Effector CD4-positive, alpha-beta T cell (primary cell): ENCODE results near the gene CLPSL1.

Source experiments
- DNase-seq: peaks from one replicate; pipeline ENCODE4 v3.0.0-alpha.2; 2020

CLPSL1 gene

GRCh38 chr6:35797837-35798526 is 17.2 kb downstream of the CLPSL1 start:
- DNase-seq, result no peak

DNA sequence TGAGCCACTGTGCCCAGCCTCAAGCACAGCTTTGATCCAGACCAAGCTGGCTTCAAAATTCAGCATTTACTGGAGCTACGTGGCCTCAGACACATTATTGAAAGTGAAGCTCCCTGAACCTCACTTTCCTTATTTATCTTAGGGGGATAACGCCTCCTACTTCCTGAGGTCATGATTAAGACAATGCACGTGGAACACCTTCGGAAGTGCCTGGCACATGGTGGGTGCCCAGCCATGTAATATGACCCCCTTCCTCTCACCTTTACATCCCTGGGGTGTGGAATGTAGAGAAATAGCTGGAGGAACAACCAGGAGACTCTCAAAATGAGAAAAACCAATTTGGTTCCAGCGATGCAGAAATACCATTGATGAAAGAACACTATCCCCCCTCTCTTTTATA is 17.9 kb downstream of the CLPSL1 start:
- no peak for DNase-seq

GRCh38 chr6:35801148-35801547 is 20.3 kb downstream of the CLPSL1 start:
- DNase-seq, result no peak

DNA sequence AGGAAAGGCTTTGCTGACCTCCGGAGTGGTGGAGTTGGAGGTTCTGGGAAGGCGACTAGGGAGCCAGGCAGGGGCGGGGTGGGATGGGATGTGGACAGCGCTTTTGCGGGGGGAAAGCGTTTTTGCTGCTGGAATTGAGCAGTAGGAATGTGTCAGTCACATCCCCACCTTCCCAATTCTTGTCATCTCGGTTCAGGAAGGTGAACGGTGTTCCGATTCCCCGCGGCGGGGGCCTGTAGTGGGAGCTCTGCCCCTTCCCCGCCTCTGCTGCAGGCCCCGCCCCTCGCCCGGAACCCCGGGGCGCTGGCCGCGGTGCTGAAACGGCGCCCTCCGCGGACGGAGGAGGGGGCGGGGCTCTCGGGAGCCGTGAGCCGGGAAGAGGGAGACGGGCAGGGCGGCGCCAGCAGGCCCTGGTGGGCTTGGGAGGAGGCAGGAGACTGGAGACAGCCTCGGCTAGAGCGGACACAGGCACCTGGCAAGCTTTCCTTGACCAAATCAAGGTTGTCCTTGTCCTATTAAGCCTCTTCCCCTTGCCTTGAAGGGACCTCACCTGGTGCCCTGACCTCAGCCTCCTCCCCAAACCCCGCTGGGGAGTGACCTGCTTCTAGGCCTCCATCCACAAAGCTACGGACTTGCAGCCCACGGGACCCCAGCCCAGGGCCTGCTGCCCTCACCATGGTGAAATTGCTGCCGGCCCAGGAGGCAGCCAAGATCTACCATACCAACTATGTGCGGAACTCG is 24.3 kb downstream of the CLPSL1 start, which contains the start of gene LHFPL5:
LHFPL5 (plus strand) TSS at position 357 of the 741 bp plus-strand sequence; CDS start at position 676, 319 bp downstream.
- DNase-seq, result peak; percentile 8

GRCh38 chr6:35808688-35809087 is 27.9 kb downstream of the CLPSL1 start:
- no peak for DNase-seq

DNA sequence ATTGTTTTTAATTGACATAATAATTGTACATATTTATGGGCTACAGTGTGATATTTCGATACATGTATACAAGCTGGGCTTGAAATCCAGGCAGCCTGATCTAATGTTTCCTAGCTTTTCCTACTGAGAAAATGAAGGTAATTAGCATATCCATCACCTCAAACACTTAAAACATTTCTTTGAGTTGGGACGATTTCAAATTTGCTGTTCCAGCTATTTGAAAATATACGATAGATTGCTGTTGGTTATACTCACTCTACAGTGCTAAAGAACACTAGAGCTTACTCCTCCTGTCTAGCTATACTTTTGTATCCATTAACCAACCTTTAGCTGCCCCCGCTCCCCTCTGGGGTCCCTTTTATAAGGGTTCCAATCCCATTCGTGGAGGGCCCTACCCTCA is 29.0 kb downstream of the CLPSL1 start:
- no peak for DNase-seq

- no peak for DNase-seq
Measured at GRCh38 chr6:35810971-35811698, 30.3 kb downstream of the CLPSL1 start.

DNA sequence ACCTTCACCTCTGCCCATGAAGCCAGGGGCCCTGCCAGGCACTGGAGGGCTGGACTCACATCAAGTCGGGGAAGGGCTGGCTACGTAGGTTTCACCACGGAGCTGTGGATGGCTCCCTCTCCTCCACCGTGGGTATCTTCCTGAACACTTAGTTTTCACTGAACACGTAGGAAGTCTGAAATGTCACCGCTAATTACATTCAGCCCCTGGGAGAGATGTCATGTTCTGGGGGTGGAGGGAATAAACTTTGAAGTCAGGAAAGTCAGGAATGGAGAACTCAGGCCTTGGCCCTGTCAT is 30.8 kb downstream of the CLPSL1 start:
- DNase-seq, result no peak

- DNase-seq, result no peak
Measured at GRCh38 chr6:35817515-35817914, 36.7 kb downstream of the CLPSL1 start.

DNA sequence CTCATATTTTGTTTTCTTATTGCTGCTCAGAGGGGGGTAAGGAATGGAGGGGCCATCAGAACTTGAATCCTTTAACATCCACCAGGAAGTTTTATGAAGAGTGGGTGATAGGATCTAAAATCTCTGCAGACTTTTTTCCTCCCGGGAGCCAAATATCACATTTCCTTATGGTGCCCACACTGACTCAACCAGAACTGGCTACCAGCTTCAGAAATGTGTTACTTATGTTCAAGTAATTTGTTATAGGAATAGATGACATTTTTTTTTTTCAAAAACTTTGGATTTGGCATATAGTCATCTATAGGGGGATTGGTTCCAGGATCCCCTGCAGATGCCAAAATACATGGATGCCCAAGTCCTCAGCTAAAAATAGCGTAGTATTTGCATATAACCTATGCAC is 42.8 kb downstream of the CLPSL1 start:
- DNase-seq, result no peak

GRCh38 chr6:35824552-35825192 is 43.9 kb downstream of the CLPSL1 start:
- no peak for DNase-seq

GRCh38 chr6:35829306-35829705 is 48.5 kb downstream of the CLPSL1 start:
- DNase-seq, result no peak

DNA sequence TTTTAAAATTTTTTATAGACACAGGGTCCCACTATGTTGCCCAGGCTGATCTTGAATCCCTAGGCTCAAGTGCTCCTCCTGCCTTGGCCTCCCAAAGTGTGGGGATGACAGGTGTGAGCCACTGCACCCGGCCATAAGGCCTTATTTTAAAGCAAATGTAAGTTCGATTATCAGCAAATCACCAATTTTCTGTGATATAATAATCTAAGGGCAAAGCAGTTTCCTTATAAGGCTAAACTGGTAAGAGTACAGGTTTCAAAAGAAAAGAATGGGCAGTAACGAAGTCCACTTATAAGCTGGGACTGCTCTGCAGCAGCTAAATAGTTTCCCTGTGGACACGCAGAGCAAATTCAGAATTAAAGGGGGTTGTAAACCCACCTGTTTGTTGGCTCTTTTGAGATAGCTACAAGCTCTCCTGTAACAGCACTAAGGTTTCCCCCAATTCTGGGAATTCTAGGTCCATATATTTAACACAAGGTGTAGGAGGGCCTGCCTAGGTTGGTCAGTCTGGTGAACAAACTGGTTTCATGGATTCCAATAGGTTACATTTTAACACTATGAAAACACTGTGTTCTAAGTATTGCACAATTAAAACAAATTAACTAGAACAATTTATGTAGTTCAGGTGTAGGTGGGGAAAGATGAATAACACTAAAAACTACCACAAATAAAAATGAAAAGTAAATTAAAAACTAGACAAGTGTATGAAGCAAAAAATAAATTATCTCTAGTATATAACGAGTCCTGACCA is 50.6 kb downstream of the CLPSL1 start:
- DNase-seq, result no peak

GRCh38 chr6:35833536-35833935 is 52.7 kb downstream of the CLPSL1 start:
- no peak for DNase-seq
